Calu3 (cell line): Measurements from ENCODE around the gene RYR1. TPM values are rescaled to one million over a fixed set of nuclear protein-coding genes. Genes with fewer than 3 reads are reported as not detected.

Experiments
- BruUV-seq: library from RNA; stranded (reverse); fragments of 400-500 nt; replicated peaks from 2 replicates; lab custom pipeline; 2021; lab: Mats Ljungman, UMichigan
- CTCF ChIA-PET: fragments of 300-600 bp; sonication (Branson Sonifier 250); formaldehyde crosslinking; loops from one replicate; lab custom pipeline; 2022; ENCODE audit warnings: antibody characterized with exemption; lab: Charles Lee
- DNase-seq: peaks from one replicate; pipeline ENCODE4 v3.0.0; 2022
- H3K27ac Mint-ChIP-seq: one replicate; pipeline ENCODE4 v1.8.0; 2022; ENCODE audit warnings: mixed read lengths; ENCODE audit not compliant: unreplicated experiment
- H3K27me3 Mint-ChIP-seq: one replicate; pipeline ENCODE4 v1.8.0; 2022; ENCODE audit warnings: mixed read lengths; ENCODE audit not compliant: unreplicated experiment
- H3K36me3 Mint-ChIP-seq: one replicate; pipeline ENCODE4 v1.8.0; 2022; ENCODE audit warnings: mild to moderate bottlenecking, moderate library complexity, mixed read lengths; ENCODE audit not compliant: insufficient read depth, unreplicated experiment
- H3K4me1 Mint-ChIP-seq: one replicate; pipeline ENCODE4 v1.8.0; 2022; ENCODE audit warnings: mild to moderate bottlenecking, low read depth, mixed read lengths; ENCODE audit not compliant: unreplicated experiment
- H3K4me3 Mint-ChIP-seq: one replicate; pipeline ENCODE4 v1.8.0; 2022; ENCODE audit warnings: mild to moderate bottlenecking, low read depth, moderate library complexity, mixed read lengths; ENCODE audit not compliant: unreplicated experiment
- H3K9me3 Mint-ChIP-seq: one replicate; pipeline ENCODE4 v1.8.0; 2022; ENCODE audit warnings: low read depth, mixed read lengths; ENCODE audit not compliant: unreplicated experiment
- CTCF ChIP-seq: fragments of 200-600 bp; IDR thresholded peaks from one replicate; pipeline ENCODE4 v1.8.0; 2022; ENCODE audit warnings: antibody characterized with exemption; ENCODE audit not compliant: unreplicated experiment
- intact Hi-C: fragments of 100-400 bp; cut with micrococcal nuclease; formaldehyde crosslinking; loops from one replicate; pipeline ENCODE4 v1.10.0; 2022; ENCODE audit not compliant: unreplicated experiment
- total RNA-seq: library from RNA; stranded (reverse); gene quantifications from 2 replicates; pipeline ENCODE4 v1.2.3, GENCODE V29; 2022

RYR1 gene
- total RNA-seq, 1 experiment from 2014 or later: 1.4 TPM

GRCh38 chr19:38499532-38499931 lies 66.0 kb downstream of the RYR1 start:
- no peak for TF ChIP-seq CTCF
- DNase-seq: no peak
- BruUV-seq: no TSS peak
- Mint-ChIP-seq H3K9me3 (no peaks in the 10 kb centered on the region), H3K27ac (no peak overlapping the region), H3K4me3 (no peak overlapping the region), H3K4me1 (no peaks in the 10 kb centered on the region), H3K27me3 (peaks cover 66% of the 10 kb centered on the region), H3K36me3 (no peaks in the 10 kb centered on the region)
- CTCF ChIA-PET: no interaction called here
- intact Hi-C loops: no loop called here

GRCh38 chr19:38500450-38500849 lies 67.0 kb downstream of the RYR1 start:
- Mint-ChIP-seq H3K27me3 (peaks cover 72% of the 10 kb centered on the region), H3K4me3 (no peak overlapping the region), H3K9me3 (no peaks in the 10 kb centered on the region), H3K27ac (no peak overlapping the region), H3K4me1 (no peaks in the 10 kb centered on the region), H3K36me3 (no peaks in the 10 kb centered on the region)
- BruUV-seq: no TSS peak
- CTCF ChIA-PET: no interaction called here
- intact Hi-C loops: no loop called here
- TF ChIP-seq CTCF: no peak
- no peak for DNase-seq

GRCh38 chr19:38502410-38503076 lies 69.1 kb downstream of the RYR1 start:
- CTCF ChIA-PET: interaction anchor here (0.6 kb wide), 1 partner anchor 9 kb away, joined by 4 read pairs; no protein-coding TSS in a partner anchor
- H3K27me3 Mint-ChIP-seq: peaks cover 77% of the 10 kb centered on the region
- no peak for TF ChIP-seq CTCF
- no peak overlapping the region for H3K4me3 Mint-ChIP-seq
- intact Hi-C loops: no loop called here
- no peak overlapping the region for H3K27ac Mint-ChIP-seq
- BruUV-seq: no TSS peak
- H3K4me1 Mint-ChIP-seq: no peaks in the 10 kb centered on the region
- DNase-seq: no peak
- H3K9me3 Mint-ChIP-seq: no peaks in the 10 kb centered on the region
- no peaks in the 10 kb centered on the region for H3K36me3 Mint-ChIP-seq

GRCh38 chr19:38503077-38503410 lies 69.6 kb downstream of the RYR1 start:
- no peak for DNase-seq
- Mint-ChIP-seq H3K27me3 (peaks cover 77% of the 10 kb centered on the region), H3K9me3 (no peaks in the 10 kb centered on the region), H3K4me1 (peaks cover under 1% of the 10 kb centered on the region), H3K27ac (no peak overlapping the region), H3K36me3 (no peaks in the 10 kb centered on the region), H3K4me3 (no peak overlapping the region)
- intact Hi-C loops: no loop called here
- CTCF ChIA-PET: no interaction called here
- TF ChIP-seq CTCF: no peak
- no TSS peak for BruUV-seq
